Uterus (tissue), 2 donors: ENCODE results near the gene KRT71.

Source experiments
- CTCF ChIP-seq, 4 experiments: fragments of 200-600 bp in 2 of 4; fragments of 450-650 bp in 2 of 4; sonication (generic) in 2 of 4; IDR thresholded peaks; one replicate each; pipeline ENCODE4 v1.5.1; 2016 to 2019; ENCODE audit warnings: antibody characterized with exemption in 4 of 4, mild to moderate bottlenecking in 2 of 4, moderate library complexity in 1 of 4
- POLR2A ChIP-seq, 2 donors: fragments of 450-650 bp; IDR thresholded peaks; one replicate each; pipeline ENCODE4 v1.6.1; 2016; ENCODE audit warnings: antibody characterized with exemption in 2 of 2, mild to moderate bottlenecking in 1 of 2, moderate library complexity in 1 of 2

- TF ChIP-seq CTCF (IDR thresholded peaks at IDR 0.05): no peak
- no peak for TF ChIP-seq POLR2A (IDR thresholded peaks at IDR 0.05)
These were observed 19.1 kb downstream of the KRT71 start for GRCh38 chr12:52533686-52534470.
